OCI-LY1 (cell line): ENCODE data around the gene CLBA1.

Experiments
- H2AFZ ChIP-seq: fragments of 200-600 bp; sonication (generic), shearing (Covaris generic); 2 replicates; pipeline ENCODE4 v1.6.0; 2014; ENCODE audit warnings: antibody characterized with exemption, mild to moderate bottlenecking, low read length
- H3F3A ChIP-seq: fragments of 200-600 bp; sonication (generic), shearing (Covaris generic); 2 replicates; pipeline ENCODE4 v1.6.0; 2014; ENCODE audit warnings: mild to moderate bottlenecking, antibody characterized with exemption, low read length, moderate library complexity; ENCODE audit not compliant: insufficient read depth
- H3K27ac ChIP-seq: fragments of 200-600 bp; sonication (generic); 2 replicates; pipeline ENCODE4 v1.5.1; 2014; ENCODE audit warnings: low read length, mixed run types, mild to moderate bottlenecking, low read depth; ENCODE audit not compliant: poor library complexity, severe bottlenecking
- H3K27me3 ChIP-seq: fragments of 200-600 bp; sonication (generic); 2 replicates; pipeline ENCODE4 v1.6.0; 2014; ENCODE audit warnings: antibody characterized with exemption, mild to moderate bottlenecking, low read length, moderate library complexity; ENCODE audit not compliant: insufficient read depth
- H3K36me3 ChIP-seq: fragments of 200-600 bp; sonication (generic); 2 replicates; pipeline ENCODE4 v1.6.1; 2014; ENCODE audit warnings: mild to moderate bottlenecking, antibody characterized with exemption, low read length, moderate library complexity, mixed read lengths; ENCODE audit not compliant: insufficient read depth
- H3K4me1 ChIP-seq: fragments of 200-600 bp; sonication (generic); 2 replicates; pipeline ENCODE4 v1.5.1; 2014; ENCODE audit warnings: mild to moderate bottlenecking, low read length, moderate library complexity; ENCODE audit not compliant: insufficient read depth, severe bottlenecking
- H3K4me2 ChIP-seq: fragments of 200-600 bp; sonication (generic), shearing (Covaris generic); 2 replicates; pipeline ENCODE4 v1.6.1; 2014; ENCODE audit warnings: low read length
- H3K4me3 ChIP-seq: fragments of 200-600 bp; sonication (generic); 2 replicates; pipeline ENCODE4 v1.5.1; 2014; ENCODE audit warnings: low read length, low read depth, mild to moderate bottlenecking, mixed read lengths; ENCODE audit not compliant: poor library complexity, severe bottlenecking
- H3K79me2 ChIP-seq: fragments of 200-600 bp; shearing (Covaris generic); 2 replicates; pipeline ENCODE4 v1.6.1; 2016; ENCODE audit warnings: mixed run types, low read length, mixed read lengths; ENCODE audit not compliant: insufficient read depth
- H3K9ac ChIP-seq: fragments of 200-600 bp; sonication (generic), shearing (Covaris generic); 2 replicates; pipeline ENCODE4 v1.6.1; 2014; ENCODE audit warnings: mild to moderate bottlenecking, low read length, mixed read lengths
- H3K9me2 ChIP-seq: fragments of 200-600 bp; sonication (generic), shearing (Covaris generic); 2 replicates; pipeline ENCODE4 v1.6.1; 2014; ENCODE audit warnings: low read depth, mild to moderate bottlenecking, low read length, mixed read lengths
- H3K9me3 ChIP-seq: fragments of 200-600 bp; shearing (Covaris generic); 2 replicates; pipeline ENCODE4 v1.6.1; 2014; ENCODE audit warnings: low read length, mixed read lengths
- H4K20me1 ChIP-seq: fragments of 200-600 bp; sonication (generic), shearing (Covaris generic); 2 replicates; pipeline ENCODE4 v1.6.0; 2016; ENCODE audit warnings: mild to moderate bottlenecking, low read length; ENCODE audit not compliant: insufficient read depth
- CTCF ChIP-seq: fragments of 200-600 bp; sonication (generic), shearing (Covaris generic); IDR thresholded peaks from 2 replicates; pipeline ENCODE4 v1.5.1; 2017; ENCODE audit warnings: mild to moderate bottlenecking, antibody characterized with exemption, low read length, moderate library complexity, mixed read lengths
- EZH2 ChIP-seq: fragments of 200-600 bp; sonication (generic), shearing (Covaris generic); IDR thresholded peaks from 2 replicates; pipeline ENCODE4 v1.8.0; 2017; ENCODE audit warnings: borderline replicate concordance, mixed run types, mild to moderate bottlenecking, antibody characterized with exemption, low read length, moderate library complexity, mixed read lengths

The CLBA1 gene

DNA sequence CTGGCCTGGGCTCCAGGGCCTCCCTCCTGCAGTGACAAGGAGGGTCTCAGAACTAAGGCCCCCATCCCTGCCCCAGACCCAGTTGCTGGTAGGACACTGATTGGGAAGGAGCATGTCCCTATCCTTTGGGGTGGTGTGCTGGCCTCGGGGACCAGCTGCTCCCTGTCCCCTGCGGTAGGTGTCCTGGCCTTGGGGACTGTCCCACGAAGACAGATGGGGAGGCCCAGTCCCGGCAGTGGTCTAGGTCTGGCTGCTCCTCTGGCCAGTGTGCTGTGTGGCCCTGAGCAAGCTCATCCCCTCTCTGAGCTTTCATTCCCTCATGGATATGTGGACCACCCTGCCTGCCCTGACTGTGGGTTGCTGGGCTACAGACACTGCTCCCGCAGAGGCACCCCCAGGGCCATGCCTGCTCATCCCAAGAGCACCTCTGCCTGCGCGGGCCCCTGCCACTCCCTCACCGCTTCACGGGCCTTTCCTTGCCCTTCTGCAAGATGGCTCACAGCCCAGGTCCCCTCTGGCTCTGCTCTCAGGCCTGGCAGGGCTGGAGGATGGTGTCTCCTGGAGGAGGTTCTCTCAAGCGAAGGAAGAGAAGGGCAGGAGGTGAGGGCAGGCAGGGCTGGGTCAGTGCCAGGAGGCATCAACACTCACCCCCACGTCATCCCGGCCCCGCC is 19.9 kb upstream of the CLBA1 start:
- H3K79me2 ChIP-seq = no peaks in the 10 kb centered on the region
- no peaks in the 10 kb centered on the region for H3K9me3 ChIP-seq
- H3F3A ChIP-seq = no peaks in the 10 kb centered on the region
- no peaks in the 10 kb centered on the region for H3K36me3 ChIP-seq
- H2AFZ ChIP-seq = no peak overlapping the region
- H3K9ac ChIP-seq = no peak overlapping the region
- no peaks in the 10 kb centered on the region for H4K20me1 ChIP-seq
- no peaks in the 10 kb centered on the region for H3K9me2 ChIP-seq
- no peak for TF ChIP-seq EZH2
- TF ChIP-seq CTCF = no peak
- H3K27me3 ChIP-seq = peaks cover 16% of the 10 kb centered on the region
- H3K27ac ChIP-seq = no peak overlapping the region
- no peak overlapping the region for H3K4me3 ChIP-seq
- no peak overlapping the region for H3K4me2 ChIP-seq
- peaks cover 11% of the 10 kb centered on the region for H3K4me1 ChIP-seq

GRCh38 chr14:104966261-104966865 is 19.2 kb upstream of the CLBA1 start:
- no peak overlapping the region for H3K27ac ChIP-seq

DNA sequence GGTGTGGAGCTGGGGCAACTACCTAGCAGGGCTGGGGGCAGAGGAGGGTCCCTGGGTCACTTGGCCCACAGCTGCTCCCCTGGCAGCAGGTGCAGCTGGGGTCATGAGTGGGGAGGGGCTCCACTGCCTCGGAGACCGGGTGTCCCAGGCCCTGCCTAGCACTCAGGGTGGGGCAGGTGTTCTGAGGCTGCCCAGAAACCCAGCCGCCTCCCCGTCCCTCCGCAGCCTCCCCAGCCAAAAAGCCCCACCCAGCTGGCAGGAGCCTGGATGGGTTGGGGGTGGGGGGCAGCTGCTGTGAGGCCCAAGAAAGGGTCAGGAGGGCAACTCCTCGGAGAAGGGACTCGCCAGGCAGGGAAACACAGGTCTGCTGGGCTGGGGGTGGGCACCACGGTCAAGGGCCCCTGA is 18.6 kb upstream of the CLBA1 start:
- Histone ChIP-seq H3K36me3 (no peaks in the 10 kb centered on the region), H3K4me2 (no peak overlapping the region), H3K79me2 (no peaks in the 10 kb centered on the region), H3K9me3 (no peaks in the 10 kb centered on the region), H2AFZ (no peak overlapping the region), H4K20me1 (no peaks in the 10 kb centered on the region), H3K9me2 (no peaks in the 10 kb centered on the region), H3K4me3 (no peak overlapping the region), H3K27me3 (peaks cover 16% of the 10 kb centered on the region), H3K4me1 (peaks cover 11% of the 10 kb centered on the region), H3K27ac (no peak overlapping the region), H3F3A (no peaks in the 10 kb centered on the region), H3K9ac (no peak overlapping the region)
- TF ChIP-seq EZH2 (no peak), CTCF (no peak)

More at GRCh38 chr14:104966261-104966865, 19.2 kb upstream of the CLBA1 start:
- H3K9ac ChIP-seq = no peak overlapping the region
- H3K36me3 ChIP-seq = no peaks in the 10 kb centered on the region
- no peak overlapping the region for H3K4me2 ChIP-seq
- no peak for TF ChIP-seq EZH2
- no peak for TF ChIP-seq CTCF
- H2AFZ ChIP-seq = no peak overlapping the region
- no peaks in the 10 kb centered on the region for H3K9me3 ChIP-seq
- peaks cover 16% of the 10 kb centered on the region for H3K27me3 ChIP-seq
- H3K4me3 ChIP-seq = no peak overlapping the region
- no peaks in the 10 kb centered on the region for H3F3A ChIP-seq
- no peaks in the 10 kb centered on the region for H3K79me2 ChIP-seq
- peaks cover 11% of the 10 kb centered on the region for H3K4me1 ChIP-seq
- no peaks in the 10 kb centered on the region for H3K9me2 ChIP-seq
- H4K20me1 ChIP-seq = no peaks in the 10 kb centered on the region
